HepG2 (cell line): ENCODE data around the gene FAM20A. TPM values are rescaled to one million over a fixed set of nuclear protein-coding genes. Genes with fewer than 3 reads are reported as not detected.

ENCODE experiments used
- EED ChIP-seq: sonication (generic); formaldehyde crosslinking; IDR thresholded peaks from 2 replicates; pipeline ENCODE4 v1.5.0; 2020; ENCODE audit warnings: mild to moderate bottlenecking, missing genetic modification reagents
- FOXA1 ChIP-seq, 2 experiments: fragments of 450-650 bp in 1 of 2; sonication (generic) in 1 of 2; formaldehyde crosslinking in 1 of 2; IDR thresholded peaks; 2 replicates each; pipeline versions ENCODE4 v1.4.0 to v1.6.1; 2016 to 2020; ENCODE audit warnings: missing genetic modification reagents in 1 of 2
- GABPB1 ChIP-seq: IDR thresholded peaks from 2 replicates; pipeline ENCODE4 v1.6.1; 2016; ENCODE audit warnings: mild to moderate bottlenecking, missing genetic modification reagents, moderate library complexity, missing compliant biosample characterization
- JARID2 ChIP-seq: sonication (generic); formaldehyde crosslinking; IDR thresholded peaks from 2 replicates; pipeline ENCODE4 v1.8.1; 2023; ENCODE audit warnings: missing genetic modification reagents, inconsistent platforms; ENCODE audit not compliant: insufficient replicate concordance
- PHF5A ChIP-seq: IDR thresholded peaks from one replicate; pipeline ENCODE4 v1.6.1; 2018; ENCODE audit warnings: low read depth, missing genetic modification reagents; ENCODE audit not compliant: unreplicated experiment
- RFX1 ChIP-seq: fragments of 450-650 bp; IDR thresholded peaks from 2 replicates; pipeline ENCODE4 v1.6.1; 2017
- SP4 ChIP-seq: sonication (generic); formaldehyde crosslinking; IDR thresholded peaks from 2 replicates; pipeline ENCODE4 v1.8.1; 2023; ENCODE audit warnings: mild to moderate bottlenecking, missing genetic modification reagents
- SRSF9 ChIP-seq: fragments of 200-400 bp; formaldehyde crosslinking; IDR thresholded peaks from 2 replicates; pipeline ENCODE4 v1.6.1; 2018; ENCODE audit warnings: borderline replicate concordance, mild to moderate bottlenecking, low read depth, low read length; ENCODE audit not compliant: insufficient read depth, poor library complexity, severe bottlenecking
- WIZ ChIP-seq: sonication (generic); formaldehyde crosslinking; IDR thresholded peaks from 2 replicates; pipeline ENCODE4 v1.5.1; 2020; ENCODE audit warnings: mild to moderate bottlenecking, missing genetic modification reagents
- ZBTB26 ChIP-seq: IDR thresholded peaks from 2 replicates; pipeline ENCODE4 v1.6.1; 2016; ENCODE audit warnings: missing compliant biosample characterization, missing genetic modification reagents, borderline replicate concordance
- ZBTB3 ChIP-seq: sonication (generic); formaldehyde crosslinking; IDR thresholded peaks from 2 replicates; pipeline ENCODE4 v1.4.0; 2020; ENCODE audit warnings: low read depth, mild to moderate bottlenecking, moderate library complexity, missing genetic modification reagents, borderline replicate concordance
- ZNF253 ChIP-seq: sonication (generic); formaldehyde crosslinking; IDR thresholded peaks from 2 replicates; pipeline ENCODE4 v1.8.0; 2022; ENCODE audit warnings: mild to moderate bottlenecking, missing genetic modification reagents, borderline replicate concordance
- ZNF646 ChIP-seq: sonication (generic); formaldehyde crosslinking; IDR thresholded peaks from 2 replicates; pipeline ENCODE4 v1.9.0; 2021; ENCODE audit warnings: mild to moderate bottlenecking, missing genetic modification reagents
- ZNF703 ChIP-seq: sonication (generic); formaldehyde crosslinking; IDR thresholded peaks from 2 replicates; pipeline ENCODE4 v1.5.1; 2020; ENCODE audit warnings: missing genetic modification reagents, mild to moderate bottlenecking, moderate library complexity, borderline replicate concordance
- ZSCAN5A ChIP-seq: sonication (generic); formaldehyde crosslinking; IDR thresholded peaks from 2 replicates; pipeline ENCODE4 v1.8.0; 2022; ENCODE audit warnings: mild to moderate bottlenecking, missing genetic modification reagents, borderline replicate concordance
- ZUFSP ChIP-seq: sonication (generic); formaldehyde crosslinking; IDR thresholded peaks from 2 replicates; pipeline ENCODE4 v1.9.0; 2021; ENCODE audit warnings: missing genetic modification reagents, mild to moderate bottlenecking, borderline replicate concordance
- polyA plus RNA-seq, 8 experiments: library from polyadenylated mRNA; depleted of rRNA in 3 of 8; stranded (reverse) in 7 of 8; unstranded in 1 of 8; fragments of >200 nt; fragmentation: Illumina TruSeq in 4 of 8; extraction: Trizol in 4 of 8; gene quantifications; 2 replicates each; pipeline versions ENCODE4 v1.2.1 to v1.2.3, GENCODE V29; 2011 to 2016; ENCODE audit warnings: low read depth in 4 of 8, missing spikeins in 1 of 8, mixed read lengths in 1 of 8; ENCODE audit not compliant: insufficient read depth in 1 of 8
- total RNA-seq, 5 experiments: library from RNA; depleted of rRNA; stranded (reverse); fragments of >200 nt; fragmentation: Illumina TruSeq; extraction: Trizol; gene quantifications; 2 replicates each; pipeline ENCODE4 v1.2.3, GENCODE V29; 2016; ENCODE audit warnings: low read depth in 1 of 5

The FAM20A gene
- total and polyA plus RNA-seq, 2 of the 13 experiments (the other 11 are each of a cell fraction or from before 2014, with no cell fraction given), result 9.3 to 20.7 TPM

GRCh38 chr17:68600931-68601564 is at the start of gene FAM20A (continued):
- no peak for TF ChIP-seq ZNF646
- no peak for TF ChIP-seq SRSF9
- TF ChIP-seq ZBTB3 (CRISPR knock-in tag), result no peak
- TF ChIP-seq EED, result no peak
- no peak for TF ChIP-seq PHF5A (CRISPR knock-in tag)
- TF ChIP-seq SP4, result no peak; the same call in 1 of the 2 replicates
- TF ChIP-seq ZNF253 (CRISPR knock-in tag), result no peak
- no peak for TF ChIP-seq ZUFSP (CRISPR knock-in tag)
- peak; percentile 74 for TF ChIP-seq ZBTB26
- TF ChIP-seq ZSCAN5A (CRISPR knock-in tag), result no peak
- no peak for TF ChIP-seq FOXA1 (IDR thresholded peaks at IDR 0.05)
- 0 out of 2 replicates have a peak, but pooled peaks have one; percentile 8 for TF ChIP-seq FOXA1 (CRISPR knock-in tag; IDR thresholded peaks at IDR 0.05)
- TF ChIP-seq WIZ, result no peak
- peak; percentile 55; the same call in 1 of the 2 replicates for TF ChIP-seq GABPB1
- TF ChIP-seq RFX1, result no peak
- TF ChIP-seq JARID2 (CRISPR knock-in tag), result peak; percentile 56
- no peak for TF ChIP-seq ZNF703
